ENCODE results near the gene ARID1B.

DNA sequence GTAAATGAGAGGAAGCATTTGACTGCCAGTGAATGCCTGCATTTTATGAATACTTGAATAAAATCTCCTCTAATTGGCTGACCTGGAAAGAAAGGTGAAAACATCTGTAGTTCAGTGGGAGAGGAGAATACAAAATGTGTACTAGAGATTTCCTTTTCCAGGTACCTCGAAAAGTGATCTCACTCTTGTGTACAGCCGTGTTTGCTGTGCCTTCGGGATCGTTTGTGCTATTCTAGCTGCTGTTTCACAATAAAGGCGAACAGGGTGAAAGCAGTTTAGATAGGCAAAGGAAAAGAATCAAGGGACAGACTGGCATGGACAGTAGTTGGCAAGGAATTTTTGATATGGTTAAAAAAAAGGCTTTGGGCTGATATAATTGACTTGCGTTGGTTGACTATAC lies 112.3 kb downstream of the ARID1B start:
- TF ChIP-seq, protein P1, sequence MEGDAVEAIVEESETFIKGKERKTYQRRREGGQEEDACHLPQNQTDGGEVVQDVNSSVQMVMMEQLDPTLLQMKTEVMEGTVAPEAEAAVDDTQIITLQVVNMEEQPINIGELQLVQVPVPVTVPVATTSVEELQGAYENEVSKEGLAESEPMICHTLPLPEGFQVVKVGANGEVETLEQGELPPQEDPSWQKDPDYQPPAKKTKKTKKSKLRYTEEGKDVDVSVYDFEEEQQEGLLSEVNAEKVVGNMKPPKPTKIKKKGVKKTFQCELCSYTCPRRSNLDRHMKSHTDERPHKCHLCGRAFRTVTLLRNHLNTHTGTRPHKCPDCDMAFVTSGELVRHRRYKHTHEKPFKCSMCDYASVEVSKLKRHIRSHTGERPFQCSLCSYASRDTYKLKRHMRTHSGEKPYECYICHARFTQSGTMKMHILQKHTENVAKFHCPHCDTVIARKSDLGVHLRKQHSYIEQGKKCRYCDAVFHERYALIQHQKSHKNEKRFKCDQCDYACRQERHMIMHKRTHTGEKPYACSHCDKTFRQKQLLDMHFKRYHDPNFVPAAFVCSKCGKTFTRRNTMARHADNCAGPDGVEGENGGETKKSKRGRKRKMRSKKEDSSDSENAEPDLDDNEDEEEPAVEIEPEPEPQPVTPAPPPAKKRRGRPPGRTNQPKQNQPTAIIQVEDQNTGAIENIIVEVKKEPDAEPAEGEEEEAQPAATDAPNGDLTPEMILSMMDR (conservative IDR thresholded peaks at IDR 0.05; ENCODE audit: low read depth, low read length): no peak
- no peak for TF ChIP-seq EZH2 (IDR thresholded peaks at IDR 0.05; ENCODE audit: borderline replicate concordance, low read depth, low read length, poor library complexity, severe bottlenecking)
